Measurements from ENCODE around the gene MYO15A. TPM values are rescaled to one million over a fixed set of nuclear protein-coding genes. Genes with fewer than 3 reads are reported as not detected.

Gene MYO15A
- total RNA-seq, 4 donors from 2014 or later: 0.30 to 0.68 (median 0.50) TPM

DNA sequence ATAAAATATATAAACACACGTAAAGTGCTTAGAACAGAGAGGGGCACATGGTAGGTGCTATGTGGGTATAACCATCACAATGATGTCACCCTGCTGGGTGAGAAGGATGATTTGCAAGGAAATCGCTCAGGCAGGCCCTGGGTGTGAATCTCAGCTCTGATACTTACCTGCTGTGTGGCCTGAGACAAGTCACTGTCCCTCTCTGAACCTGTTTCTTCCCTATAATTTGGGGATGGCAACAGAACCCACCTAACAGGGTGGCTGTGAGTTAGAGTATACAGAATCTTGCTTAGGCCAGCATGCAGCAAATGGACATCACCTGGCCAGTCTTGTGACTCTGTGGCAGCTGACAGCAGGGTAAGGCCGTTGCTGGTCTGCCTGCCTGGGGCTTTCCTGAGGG, 38.4 kb downstream of the MYO15A start:
- TF ChIP-seq, protein P1, sequence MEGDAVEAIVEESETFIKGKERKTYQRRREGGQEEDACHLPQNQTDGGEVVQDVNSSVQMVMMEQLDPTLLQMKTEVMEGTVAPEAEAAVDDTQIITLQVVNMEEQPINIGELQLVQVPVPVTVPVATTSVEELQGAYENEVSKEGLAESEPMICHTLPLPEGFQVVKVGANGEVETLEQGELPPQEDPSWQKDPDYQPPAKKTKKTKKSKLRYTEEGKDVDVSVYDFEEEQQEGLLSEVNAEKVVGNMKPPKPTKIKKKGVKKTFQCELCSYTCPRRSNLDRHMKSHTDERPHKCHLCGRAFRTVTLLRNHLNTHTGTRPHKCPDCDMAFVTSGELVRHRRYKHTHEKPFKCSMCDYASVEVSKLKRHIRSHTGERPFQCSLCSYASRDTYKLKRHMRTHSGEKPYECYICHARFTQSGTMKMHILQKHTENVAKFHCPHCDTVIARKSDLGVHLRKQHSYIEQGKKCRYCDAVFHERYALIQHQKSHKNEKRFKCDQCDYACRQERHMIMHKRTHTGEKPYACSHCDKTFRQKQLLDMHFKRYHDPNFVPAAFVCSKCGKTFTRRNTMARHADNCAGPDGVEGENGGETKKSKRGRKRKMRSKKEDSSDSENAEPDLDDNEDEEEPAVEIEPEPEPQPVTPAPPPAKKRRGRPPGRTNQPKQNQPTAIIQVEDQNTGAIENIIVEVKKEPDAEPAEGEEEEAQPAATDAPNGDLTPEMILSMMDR (IDR thresholded peaks at IDR 0.05): no peak
- no peak for TF ChIP-seq POLR2A (IDR thresholded peaks at IDR 0.05)
- DNase-seq (ENCODE audit: low spot score in 2 of 2): no peak
- H3K4me3 ChIP-seq (ENCODE audit: low read depth, poor library complexity, severe bottlenecking): no peak overlapping the region
- intact Hi-C loops (cut with DNase I; ENCODE audit: low total_unique reads): no loop called here
- 83 to 84% methylated on average over 3 of the region's 3 CpGs for WGBS, 2 donors

DNA sequence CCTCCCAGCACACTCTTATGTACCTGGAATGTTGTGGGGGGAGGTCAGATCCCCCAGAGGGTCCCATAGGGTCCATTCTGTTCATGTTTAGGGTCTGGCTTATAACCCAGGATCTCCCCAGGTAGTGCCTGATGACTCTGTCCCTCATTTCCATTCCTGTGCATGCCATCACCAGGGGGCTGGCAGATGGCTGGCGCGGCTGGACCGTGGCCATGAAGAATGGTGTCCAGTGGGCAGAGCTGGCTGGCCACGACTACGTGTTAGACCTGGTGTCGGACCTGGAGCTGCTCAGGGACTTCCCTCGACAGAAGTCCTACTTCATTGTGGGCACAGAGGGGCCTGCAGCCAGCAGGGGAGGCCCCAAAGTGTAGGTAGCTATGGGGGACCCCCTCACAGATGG, 40.0 kb downstream of the MYO15A start:
- no peak for DNase-seq (ENCODE audit: low spot score in 2 of 2)
- intact Hi-C loops (cut with DNase I; ENCODE audit: low total_unique reads): no loop called here
- WGBS, 2 donors: 79 to 89% methylated on average over 4 to 7 of the region's 7 CpGs
- H3K4me3 ChIP-seq (ENCODE audit: low read depth, poor library complexity, severe bottlenecking): no peak overlapping the region
- TF ChIP-seq, protein P1 (IDR thresholded peaks at IDR 0.05): no peak
- no peak for TF ChIP-seq POLR2A (IDR thresholded peaks at IDR 0.05)

DNA sequence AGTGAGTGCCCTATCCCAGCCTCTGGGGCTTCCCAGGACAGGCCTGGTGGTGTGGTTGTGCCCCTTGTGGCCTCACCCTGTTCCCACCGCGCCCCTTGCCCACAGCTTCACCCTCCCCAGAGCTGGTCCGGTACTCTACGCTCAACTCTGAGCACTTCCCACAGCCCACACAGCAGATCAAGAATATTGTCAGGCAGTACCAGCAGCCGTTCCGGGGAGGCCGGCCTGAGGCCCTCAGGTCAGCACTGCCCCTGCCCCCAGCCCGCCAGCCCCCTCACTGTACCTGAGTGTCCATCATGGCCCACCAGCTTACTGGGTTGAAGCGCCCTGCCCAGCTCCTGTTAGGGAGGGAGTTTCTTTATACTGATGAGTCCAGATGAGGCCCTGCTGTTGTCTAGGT, 42.7 kb downstream of the MYO15A start:
- no peak for TF ChIP-seq POLR2A (IDR thresholded peaks at IDR 0.05)
- TF ChIP-seq, protein P1 (IDR thresholded peaks at IDR 0.05): no peak
- no peak for DNase-seq (ENCODE audit: low spot score in 2 of 2)
- H3K4me3 ChIP-seq (ENCODE audit: low read depth, poor library complexity, severe bottlenecking): no peak overlapping the region
- 77 to 92% methylated on average over 8 to 9 of the region's 9 CpGs for WGBS, 2 donors
- intact Hi-C loops (cut with DNase I; ENCODE audit: low total_unique reads): no loop called here

DNA sequence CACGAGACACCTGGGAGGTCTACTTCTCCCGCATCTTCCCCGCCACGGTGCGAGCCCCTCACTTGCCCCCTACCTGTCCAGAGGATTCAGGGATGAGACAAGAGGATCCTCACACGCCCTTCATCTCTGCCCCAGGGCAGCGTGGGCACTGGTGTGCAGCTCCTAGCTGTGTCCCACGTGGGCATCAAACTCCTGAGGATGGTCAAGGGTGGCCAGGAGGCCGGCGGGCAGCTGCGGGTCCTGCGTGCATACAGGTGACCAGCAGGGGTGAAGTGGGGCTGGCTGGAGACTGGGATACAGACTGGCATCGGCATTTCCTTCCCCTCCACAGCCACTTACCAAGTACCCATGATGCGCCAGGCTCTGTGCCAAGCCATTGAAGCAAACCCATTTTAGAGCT, 46.6 kb downstream of the MYO15A start:
- 93 to 97% methylated on average over 14 of the region's 14 CpGs for WGBS, 2 donors
- no peak for DNase-seq (ENCODE audit: low spot score in 2 of 2)

DNA sequence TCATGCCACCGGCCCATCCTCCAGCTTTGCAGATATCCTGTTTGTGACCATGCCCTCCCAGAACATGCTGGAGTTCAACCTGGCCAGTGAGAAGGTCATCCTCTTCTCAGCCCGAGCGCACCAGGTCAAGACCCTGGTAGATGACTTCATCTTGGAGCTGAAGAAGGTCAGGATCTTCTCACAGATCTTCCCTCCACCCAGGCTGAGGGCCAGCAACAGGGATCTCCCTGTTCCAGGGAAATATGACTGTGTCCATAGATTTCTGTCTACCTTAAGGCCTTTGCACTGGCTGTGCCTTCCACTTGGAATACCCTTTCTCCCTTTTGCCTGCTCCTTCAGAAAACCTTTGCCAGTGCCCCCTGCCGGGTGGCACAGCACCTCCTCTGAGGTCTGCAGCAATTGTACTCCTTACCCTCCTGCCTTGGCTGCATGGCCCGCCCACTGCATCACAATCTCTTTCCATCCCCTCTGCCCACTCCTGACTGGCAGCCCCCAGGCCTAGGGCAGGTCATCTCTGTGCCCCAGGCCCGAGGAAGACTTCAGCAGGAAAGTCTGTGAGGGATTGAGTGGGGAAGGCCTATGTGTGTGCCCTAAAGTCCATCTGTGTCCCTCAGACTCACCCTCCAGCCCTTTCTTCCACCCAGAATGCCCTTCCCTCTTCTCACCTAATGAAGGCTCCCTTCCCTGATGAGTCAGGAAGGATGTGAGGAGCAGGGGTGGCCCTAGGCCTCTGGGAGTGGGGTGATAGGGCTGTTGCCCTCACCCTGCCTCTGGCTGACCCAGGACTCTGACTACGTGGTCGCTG, 47.8 kb downstream of the MYO15A start:
- 70 to 73% methylated on average over 8 of the region's 8 CpGs for WGBS, 2 donors
- TF ChIP-seq, protein P1 (IDR thresholded peaks at IDR 0.05): no peak
- TF ChIP-seq POLR2A (IDR thresholded peaks at IDR 0.05): no peak
- intact Hi-C loops (cut with DNase I; ENCODE audit: low total_unique reads): no loop called here
- no peak overlapping the region for H3K4me3 ChIP-seq (ENCODE audit: low read depth, poor library complexity, severe bottlenecking)
- DNase-seq (ENCODE audit: low spot score in 2 of 2): no peak

More for the DNA sequence above, 46.6 kb downstream of the MYO15A start:
- TF ChIP-seq POLR2A (IDR thresholded peaks at IDR 0.05): no peak
- TF ChIP-seq, protein P1 (IDR thresholded peaks at IDR 0.05): no peak
- no peak overlapping the region for H3K4me3 ChIP-seq (ENCODE audit: low read depth, poor library complexity, severe bottlenecking)
- intact Hi-C loops (cut with DNase I; ENCODE audit: low total_unique reads): no loop called here

DNA sequence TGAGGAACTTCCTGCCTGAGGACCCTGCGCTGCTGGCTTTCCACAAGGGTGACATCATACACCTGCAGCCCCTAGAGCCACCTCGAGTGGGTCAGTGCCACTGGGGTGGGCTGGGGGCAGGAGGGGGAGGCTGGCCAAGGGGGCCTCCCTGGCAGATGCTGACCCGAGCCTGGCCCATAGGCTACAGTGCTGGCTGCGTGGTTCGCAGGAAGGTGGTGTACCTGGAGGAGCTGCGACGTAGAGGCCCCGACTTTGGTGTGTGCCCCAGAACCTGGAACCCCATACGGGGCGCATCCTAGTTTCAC, 48.4 kb downstream of the MYO15A start:
- H3K4me3 ChIP-seq (ENCODE audit: low read depth, poor library complexity, severe bottlenecking): no peak overlapping the region
- no peak for TF ChIP-seq POLR2A (IDR thresholded peaks at IDR 0.05)
- TF ChIP-seq, protein P1 (IDR thresholded peaks at IDR 0.05): no peak
- no peak for DNase-seq (ENCODE audit: low spot score in 2 of 2)
- intact Hi-C loops (cut with DNase I; ENCODE audit: low total_unique reads): no loop called here
- WGBS, 2 donors: 95% methylated on average over 7 of the region's 10 CpGs
